ENCODE data around the gene C8G.
A peak's percentile ranks its signal among the peaks of the same experiment; 100 is the strongest.

Gene C8G

DNA sequence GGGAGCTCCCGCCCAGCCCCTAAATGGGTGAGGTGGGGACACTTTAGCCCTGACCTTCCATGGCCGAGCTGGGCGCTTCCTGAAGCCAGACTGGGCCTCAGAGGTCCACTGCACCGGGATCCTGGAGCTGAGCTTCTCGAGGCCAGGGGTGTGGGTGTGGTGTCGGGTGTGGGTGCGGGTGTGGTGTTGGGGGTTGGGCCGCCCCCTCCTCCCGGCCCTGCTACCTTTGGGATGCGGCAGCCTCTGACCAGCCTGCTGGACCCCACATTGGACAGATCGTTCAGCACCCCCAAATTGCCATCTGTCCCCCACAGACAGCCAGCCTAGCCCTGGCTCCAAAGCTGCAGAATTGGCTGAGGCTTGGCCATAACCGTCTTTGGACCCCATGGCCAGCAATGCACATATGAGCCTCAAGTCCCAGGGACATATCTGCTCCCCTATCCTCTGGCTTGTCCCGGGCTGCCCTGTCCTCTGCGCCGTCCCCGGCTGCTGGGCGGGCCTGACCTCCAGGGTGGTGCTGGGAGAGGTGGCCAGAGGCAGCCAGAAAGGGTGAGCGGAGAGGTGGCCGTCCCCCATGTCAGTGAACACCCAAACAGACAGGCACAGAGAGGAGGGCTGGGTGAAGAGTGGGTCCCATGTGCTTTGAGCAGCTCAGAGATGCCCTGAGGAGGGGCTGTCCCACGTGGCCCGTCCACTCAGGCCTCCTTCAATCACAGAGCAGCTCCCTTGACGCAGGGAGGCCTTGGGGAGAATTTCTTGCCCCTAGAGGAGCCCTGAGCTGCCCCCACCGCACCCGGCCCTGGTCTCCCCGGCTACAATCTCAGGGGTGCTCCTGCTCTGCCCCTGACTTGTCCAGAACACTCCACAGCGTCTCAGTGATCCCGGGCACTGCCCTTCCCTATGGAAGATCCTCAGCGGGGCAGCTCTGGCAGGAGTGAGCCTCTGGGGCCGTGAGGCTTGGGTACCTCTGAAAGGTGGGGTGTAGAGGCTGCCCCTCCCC, 28.9 kb downstream of the C8G start:
- TF ChIP-seq CTCF (IDR thresholded peaks at IDR 0.05; ENCODE audit: low read depth, low read length, missing control alignments): no peak
- no peak overlapping the region for H3K4me3 ChIP-seq (ENCODE audit: low read depth, low read length)
- DNase-seq (ENCODE audit: low read depth): no peak

DNA sequence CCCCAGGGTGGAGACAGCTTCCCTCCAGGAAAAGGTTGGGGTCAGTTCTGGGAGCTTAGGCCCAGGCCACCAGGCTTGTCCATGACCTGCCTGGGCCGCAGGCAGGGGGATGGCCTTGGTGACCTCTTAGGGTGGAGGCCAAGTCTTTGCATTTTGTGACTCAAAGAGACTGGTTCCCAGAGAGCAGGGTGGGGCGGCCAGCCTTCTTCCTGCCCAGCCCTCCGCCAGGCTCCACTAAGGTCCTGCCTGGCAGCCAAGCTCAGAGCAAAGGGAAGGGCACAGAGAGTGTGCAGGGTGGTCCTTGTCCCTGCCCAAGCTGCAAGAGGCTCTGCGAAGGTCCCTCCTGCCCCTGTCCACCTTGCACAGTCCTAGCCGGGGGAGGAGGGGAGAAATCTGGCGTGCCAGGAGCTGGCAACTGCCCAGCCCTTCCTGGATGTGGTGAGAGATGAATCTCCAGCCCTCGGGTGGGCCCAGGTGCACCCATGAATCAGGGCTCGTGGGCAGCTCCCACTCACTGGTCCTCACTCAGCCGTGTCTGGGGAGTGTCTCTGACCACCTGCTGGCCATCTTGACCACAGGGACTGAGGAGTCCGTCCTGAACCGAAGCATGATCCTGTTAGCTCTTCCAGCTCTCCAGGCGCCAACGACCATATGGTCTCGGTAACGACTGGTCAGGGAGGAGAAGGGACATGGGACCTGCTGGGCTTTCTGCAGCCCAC, 29.9 kb downstream of the C8G start:
- no peak overlapping the region for H3K4me3 ChIP-seq (ENCODE audit: low read depth, low read length)
- no peak for DNase-seq (ENCODE audit: low read depth)
- no peak for TF ChIP-seq CTCF (IDR thresholded peaks at IDR 0.05; ENCODE audit: low read depth, low read length, missing control alignments)

GRCh38 chr9:136975644-136976043, 30.6 kb downstream of the C8G start:
- DNase-seq (ENCODE audit: low read depth): no peak
- peak; percentile 24 for TF ChIP-seq CTCF (IDR thresholded peaks at IDR 0.05; ENCODE audit: low read depth, low read length, missing control alignments)
- H3K4me3 ChIP-seq (ENCODE audit: low read depth, low read length): no peak overlapping the region

DNA sequence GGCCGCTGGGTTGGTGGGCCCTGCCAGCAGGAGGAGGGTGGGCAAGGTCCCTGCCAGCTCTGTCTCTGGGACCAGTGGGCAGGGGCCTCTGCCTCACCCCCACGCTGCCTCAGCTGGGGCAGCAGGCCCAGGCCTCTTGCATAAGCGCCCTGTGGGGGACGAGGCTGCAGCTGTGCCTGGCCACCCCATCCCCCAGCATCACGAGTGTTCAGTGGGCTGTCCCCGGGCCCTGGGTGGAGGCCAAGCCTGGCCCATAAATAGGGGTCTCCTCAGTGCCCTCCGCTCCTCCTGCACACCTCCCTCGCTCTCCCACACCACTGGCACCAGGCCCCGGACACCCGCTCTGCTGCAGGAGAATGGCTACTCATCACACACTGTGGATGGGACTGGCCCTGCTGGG, 32.2 kb downstream of the C8G start, which contains the start of gene PTGDS:
Gene PTGDS (plus strand): TSS at position 282 of the 400 bp plus-strand sequence. CDS start 75 bp downstream, at position 357.
- no peak within 1 kb of the TSS for H3K4me3 ChIP-seq (ENCODE audit: low read depth, low read length)
- no peak for TF ChIP-seq CTCF (IDR thresholded peaks at IDR 0.05; ENCODE audit: low read depth, low read length, missing control alignments)
- DNase-seq (ENCODE audit: low read depth): no peak

GRCh38 chr9:136977649-136978072, 32.6 kb downstream of the C8G start:
- no peak for TF ChIP-seq CTCF (IDR thresholded peaks at IDR 0.05; ENCODE audit: low read depth, low read length, missing control alignments)
- no peak for DNase-seq (ENCODE audit: low read depth)
- H3K4me3 ChIP-seq (ENCODE audit: low read depth, low read length): no peak overlapping the region

DNA sequence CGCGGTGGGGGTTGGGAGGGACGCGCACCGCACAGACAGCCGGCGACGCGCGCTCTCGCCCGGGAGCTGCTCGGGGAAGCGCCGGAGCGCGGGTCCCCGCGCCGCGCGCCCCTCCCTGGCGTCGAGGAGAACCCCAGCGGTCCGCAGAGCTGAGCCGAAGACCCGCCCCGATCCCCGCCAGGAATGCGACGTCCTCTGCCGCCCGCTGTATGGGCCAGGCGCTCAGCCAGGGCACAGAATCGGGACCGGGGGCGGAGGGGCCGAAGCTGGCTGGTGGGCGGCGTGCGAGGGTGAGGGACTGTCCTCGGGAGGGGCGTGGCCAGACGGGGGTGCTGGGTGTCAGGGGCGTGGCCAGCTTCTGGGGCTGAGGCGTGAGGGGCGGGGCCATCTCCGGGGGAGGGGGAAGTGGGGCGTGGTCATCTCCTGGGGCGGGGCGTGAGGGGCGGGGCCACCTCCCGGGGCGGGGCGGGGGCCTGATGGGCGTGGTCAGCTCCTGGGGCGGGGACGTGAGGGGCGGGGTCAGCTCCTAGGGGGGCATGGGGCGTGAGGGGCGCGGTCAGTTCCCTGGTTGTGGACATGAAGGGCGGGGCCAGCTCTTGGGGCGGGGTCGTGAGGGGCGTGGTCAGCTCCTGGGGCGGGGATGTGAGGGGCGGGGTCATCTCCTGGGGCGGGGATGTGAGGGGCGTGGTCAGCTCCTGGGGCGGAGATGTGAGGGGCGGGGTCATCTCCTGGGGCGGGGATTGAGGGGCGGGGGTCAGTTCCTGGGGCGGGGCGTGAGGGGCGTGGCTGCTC, 33.2 kb downstream of the C8G start:
- H3K4me3 ChIP-seq (ENCODE audit: low read depth, low read length): no peak overlapping the region
- TF ChIP-seq CTCF (IDR thresholded peaks at IDR 0.05; ENCODE audit: low read depth, low read length, missing control alignments): no peak
- DNase-seq (ENCODE audit: low read depth): no peak
